HG03439 (cell line): ENCODE measurements around the gene ANTXR2.
A peak's percentile ranks its signal among the peaks of the same experiment; 100 is the strongest.
"Not testable (repeated sequence)": the region's sequence is repeated elsewhere in the genome, so short reads cannot be mapped to it uniquely, and the experiment has no call there.

ENCODE experiments used
- ATAC-seq: cut with Tn5 transposase; IDR thresholded peaks from one replicate; pipeline ENCODE4 v1.9.1; 2021; ENCODE audit warnings: mild to moderate bottlenecking, moderate library complexity; ENCODE audit not compliant: unreplicated experiment

ANTXR2 gene

DNA sequence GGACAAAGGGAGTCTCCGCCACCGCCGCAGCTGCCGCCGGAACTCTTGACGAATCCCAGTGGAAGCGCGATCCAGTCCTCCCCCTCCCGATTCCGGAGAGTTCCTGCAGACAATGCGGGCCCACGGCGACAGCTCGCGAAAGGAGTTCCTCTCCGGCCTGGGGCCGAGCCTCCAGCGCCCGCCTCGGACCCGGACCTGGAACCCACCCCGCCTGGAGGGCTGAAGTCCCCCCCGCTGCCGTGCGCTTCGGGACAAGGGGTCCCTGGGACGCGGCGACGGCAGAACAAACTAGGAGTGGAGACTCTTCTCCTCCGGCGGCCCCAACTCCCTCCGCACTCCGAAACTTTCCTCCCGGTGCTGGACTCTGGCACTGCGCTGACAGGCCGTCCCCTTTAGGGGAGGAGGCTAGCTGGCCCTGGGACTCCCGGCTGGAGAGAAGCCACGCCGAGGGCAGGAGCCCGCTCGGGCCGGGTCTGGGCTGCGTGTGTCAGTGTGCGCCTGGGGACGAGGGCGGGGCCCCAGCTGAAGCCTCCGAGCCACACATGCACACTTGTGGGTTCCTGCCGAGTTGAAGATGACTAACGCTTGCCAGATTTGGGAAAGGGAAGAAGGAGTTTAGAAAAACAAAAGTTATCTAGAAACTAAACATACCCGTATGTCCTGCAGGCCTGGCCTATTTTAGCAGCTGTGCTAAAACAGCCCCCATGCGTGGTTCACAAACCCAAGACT, at the start of gene ANTXR2:
Gene ANTXR2 (minus strand): TSS at position 486 of the 729 bp plus-strand sequence. CDS start 669 bp downstream, outside the sequence.
- ATAC-seq: peak; percentile 69

DNA sequence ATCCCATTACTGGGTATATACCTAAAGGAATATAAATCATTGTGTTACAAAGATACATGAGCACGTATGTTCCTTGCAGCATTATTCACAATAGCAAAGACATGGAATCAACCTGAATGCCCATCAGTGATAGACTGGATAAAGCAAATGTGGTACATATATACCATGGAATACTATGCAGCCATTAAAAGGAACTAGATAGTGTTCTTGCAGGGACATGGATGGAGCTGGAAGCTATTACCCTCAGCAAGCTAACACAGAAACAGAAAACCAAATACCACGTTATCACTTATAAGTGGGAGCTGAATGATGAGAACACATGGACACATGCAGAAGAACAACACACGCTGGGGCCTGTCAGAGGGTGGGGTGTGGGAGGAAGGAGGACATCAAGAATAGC, 48.8 kb upstream of the ANTXR2 start:
- not testable (repeated sequence) for ATAC-seq

DNA sequence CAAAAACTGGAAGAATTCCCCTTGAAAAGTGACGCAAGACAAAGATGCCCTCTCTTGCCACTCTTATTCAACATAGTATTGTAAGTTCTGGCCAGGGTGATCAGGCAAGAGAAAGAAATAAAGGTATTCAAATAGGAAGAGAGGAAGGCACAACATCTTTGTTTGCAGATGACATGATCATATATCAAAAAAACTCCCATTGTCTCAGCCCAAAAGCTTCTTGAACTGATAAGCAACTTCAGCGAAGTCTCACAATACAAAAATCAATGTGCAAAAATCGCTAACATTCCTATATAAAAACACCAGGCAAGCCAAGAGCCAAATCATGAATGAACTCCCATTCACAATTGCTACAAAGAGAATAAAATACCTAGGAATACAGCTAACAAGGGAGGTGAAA, 46.6 kb upstream of the ANTXR2 start:
- ATAC-seq: not testable (repeated sequence)

DNA sequence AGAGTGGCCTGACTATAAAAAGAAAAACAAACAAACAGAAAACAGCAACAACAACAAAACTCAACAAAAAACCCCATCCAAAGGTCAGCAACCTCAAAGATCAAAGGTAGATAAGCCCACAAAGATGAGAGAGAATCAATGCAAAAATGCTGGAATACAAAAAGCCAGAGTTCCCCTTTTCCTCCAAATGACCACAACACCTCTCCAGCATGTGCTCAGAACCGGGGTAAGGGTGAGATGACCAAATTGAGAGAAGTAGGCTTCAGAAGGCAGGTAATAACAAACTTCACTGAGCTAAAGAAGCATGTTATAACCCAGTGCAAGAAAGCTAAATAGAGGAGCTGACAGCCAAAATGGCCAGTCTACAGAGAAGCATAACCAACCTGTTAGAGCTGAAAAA, 43.5 kb upstream of the ANTXR2 start:
- no peak for ATAC-seq

DNA sequence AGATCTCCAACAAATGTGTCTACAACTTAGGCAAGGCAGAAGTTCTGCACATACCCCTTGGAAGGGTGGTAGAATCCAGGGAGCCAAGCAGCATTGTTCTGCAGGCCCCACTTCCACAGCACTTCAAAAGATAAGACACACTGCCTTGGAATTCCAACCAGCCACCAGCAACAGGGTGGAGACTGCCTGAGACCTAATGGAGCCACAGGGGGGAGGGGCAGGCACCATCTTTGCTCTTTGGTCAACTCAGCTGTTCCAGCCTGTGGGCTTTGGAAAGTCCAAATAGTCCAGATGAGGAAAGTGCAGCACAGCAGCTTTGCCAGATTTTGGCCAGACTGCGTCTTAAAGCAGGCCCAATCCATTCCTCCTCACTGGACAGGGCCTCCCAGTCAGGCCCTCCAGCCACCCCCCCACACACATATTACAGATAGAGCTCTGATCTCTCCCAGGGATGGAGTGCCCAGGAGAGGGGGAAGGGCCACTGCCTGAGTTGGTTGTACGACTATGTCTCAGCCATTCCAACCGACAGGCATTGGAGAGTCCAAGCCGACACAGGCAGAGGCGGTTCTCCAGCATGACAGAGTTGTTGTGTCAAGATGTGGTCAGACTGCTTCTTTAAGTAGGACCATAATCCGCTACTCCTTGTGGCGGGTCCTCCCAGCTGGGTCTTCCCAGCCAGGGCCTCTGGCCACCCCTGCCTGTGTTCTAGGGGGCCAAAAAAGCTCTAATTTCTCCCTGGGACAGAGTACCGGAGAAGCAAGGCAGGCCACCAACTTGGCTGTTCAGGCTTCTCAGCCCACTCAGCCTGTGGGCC, 42.5 kb upstream of the ANTXR2 start:
- ATAC-seq: no peak

DNA sequence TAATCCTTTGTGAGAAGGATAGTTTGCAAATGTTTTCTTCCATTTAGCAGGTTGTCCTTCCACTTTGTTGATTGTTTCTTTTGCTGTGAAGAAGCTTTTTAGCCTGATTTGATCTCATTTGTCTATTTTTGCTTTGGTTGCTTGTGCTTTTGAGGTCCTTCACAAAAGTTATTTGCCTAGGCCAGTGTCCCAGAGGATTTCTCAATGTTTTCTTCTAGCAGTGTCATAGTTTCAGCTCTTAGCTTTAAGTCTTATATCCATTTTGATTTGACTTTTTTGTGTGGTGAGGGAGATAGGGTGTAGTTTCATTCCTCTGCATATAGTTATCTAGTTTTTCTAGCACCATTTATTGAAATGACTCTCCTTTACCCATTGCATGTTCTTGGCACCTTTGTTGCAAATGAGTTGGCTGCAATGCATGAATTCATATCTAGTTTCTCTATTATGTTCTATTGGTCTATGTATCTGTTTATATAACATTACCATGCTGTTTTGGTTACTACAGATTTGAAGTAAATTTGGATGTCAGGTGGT, 41.8 kb upstream of the ANTXR2 start:
- ATAC-seq: no peak

DNA sequence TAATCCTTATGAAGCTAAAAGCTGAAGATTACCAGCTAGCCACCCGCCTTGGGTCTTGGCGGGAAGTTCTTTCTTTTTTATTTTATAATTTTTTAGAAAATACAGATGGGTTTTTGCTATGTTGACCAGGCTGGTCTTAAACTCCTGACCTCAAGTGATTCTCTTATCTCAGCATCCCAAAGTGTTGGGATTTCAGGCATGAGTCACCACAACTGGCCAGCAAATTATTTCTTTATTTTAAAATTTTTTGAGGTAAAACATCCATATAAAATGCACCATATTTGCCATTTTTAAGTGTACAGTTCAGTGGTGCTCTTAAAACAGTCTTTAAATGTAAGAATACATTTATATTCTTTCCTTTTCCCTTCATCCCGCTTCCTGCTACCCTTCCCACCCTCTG, 40.6 kb upstream of the ANTXR2 start:
- no peak for ATAC-seq

DNA sequence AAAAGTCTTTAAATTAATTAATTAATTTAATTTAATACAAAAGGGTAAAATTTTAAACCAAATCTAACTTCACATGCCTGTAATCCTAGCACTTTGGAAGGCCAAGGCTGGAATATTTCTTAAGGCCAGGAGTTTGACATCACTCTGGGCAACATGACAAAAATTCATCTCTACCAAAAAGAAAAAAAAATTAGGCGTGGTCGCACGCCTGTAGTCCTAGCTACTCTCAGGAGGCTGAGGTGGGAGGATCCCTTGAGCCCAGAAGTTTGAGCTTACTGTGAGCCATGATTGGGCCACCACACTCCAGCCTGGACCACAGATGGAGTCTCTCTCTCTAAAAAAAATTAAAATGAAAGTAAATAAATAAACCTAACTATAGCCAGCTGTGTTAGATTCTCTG, 39.2 kb upstream of the ANTXR2 start:
- no peak for ATAC-seq

DNA sequence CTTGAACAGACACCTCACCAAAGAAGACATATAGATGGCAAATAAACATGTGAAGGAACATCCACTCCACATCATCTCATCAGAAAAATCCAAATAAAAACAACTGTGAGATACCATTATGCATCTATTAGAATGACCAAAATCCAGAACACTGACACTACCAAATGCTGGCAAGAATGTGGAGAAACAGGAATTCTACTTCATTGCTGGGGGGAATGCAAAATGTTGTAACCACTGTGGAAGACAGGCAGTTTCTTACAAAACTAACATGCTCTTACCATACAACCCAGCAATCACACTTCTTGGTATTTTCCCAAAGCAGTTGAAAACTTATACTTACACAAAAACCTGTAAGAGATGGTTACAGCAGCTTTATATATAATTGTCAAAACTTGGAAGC, 38.2 kb upstream of the ANTXR2 start:
- ATAC-seq: no peak

DNA sequence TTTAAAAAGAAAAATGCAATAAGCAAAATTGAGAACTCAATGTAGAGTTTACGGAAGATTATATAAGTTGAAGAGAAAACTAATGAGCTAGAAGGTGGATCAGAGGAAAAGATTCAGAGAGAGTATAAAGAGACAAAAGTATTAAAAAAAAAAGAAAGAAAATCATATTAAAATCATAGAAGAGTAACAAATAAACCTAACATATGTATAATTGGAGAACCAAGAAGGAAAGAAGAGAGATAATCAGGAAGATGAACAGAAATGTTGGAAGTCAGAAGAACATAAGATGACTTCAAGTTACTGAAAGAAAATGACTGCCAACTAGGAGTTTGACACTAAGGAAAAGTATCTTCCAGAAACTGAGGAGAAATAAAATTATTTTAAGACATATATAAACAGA, 34.3 kb upstream of the ANTXR2 start:
- no peak for ATAC-seq

DNA sequence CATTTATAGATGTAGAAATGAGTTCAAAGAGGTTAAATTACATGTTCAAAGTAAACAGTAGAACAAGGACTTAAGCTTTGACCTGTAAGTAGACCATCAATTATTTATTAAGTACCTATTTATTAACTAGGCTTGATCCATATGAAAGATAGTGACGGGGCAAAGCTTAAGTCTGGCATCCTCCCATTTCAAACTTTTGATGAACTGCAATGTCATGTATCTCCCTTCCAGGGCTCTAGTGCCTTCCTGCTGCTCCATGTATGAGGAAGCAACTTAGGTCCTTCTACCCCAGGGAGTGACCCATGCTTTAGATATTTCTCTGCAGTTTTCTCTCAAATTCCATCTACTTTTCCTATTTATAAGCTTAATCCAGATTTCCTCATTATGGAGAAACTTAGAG, 31.9 kb upstream of the ANTXR2 start:
- no peak for ATAC-seq

DNA sequence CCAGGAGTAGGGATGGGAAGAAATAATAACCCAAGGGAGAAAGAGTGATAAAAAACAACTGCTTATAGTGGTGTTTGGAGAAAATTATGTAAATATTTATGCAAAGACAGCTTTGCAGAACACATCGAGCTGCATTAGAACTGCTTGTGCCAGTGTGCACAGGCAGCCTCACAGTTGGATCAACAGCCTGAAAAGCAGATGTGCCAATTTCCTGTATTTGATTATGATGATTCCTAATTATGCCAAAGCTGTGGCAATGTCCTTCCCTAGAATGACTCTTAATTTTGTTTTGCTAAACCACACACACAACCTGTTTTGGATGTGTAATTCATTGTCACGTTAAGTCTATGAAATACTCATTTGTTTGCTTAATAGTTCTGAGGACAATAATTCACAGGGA, 30.6 kb upstream of the ANTXR2 start:
- ATAC-seq: no peak

DNA sequence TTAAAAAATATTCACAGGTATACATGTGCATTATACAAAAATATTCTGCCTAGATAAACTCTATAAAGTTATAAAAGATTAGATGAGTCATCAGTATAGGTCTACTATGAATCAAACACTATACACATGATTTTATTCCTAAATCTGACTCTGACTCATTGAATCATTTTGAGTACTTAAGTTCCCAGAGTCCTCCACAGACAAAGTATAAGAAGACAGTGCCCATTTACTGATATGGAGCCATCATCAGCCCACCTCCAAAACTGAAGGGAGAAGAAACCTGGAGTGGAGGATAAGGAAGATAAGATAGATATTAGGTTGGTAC, 28.7 kb upstream of the ANTXR2 start:
- no peak for ATAC-seq

DNA sequence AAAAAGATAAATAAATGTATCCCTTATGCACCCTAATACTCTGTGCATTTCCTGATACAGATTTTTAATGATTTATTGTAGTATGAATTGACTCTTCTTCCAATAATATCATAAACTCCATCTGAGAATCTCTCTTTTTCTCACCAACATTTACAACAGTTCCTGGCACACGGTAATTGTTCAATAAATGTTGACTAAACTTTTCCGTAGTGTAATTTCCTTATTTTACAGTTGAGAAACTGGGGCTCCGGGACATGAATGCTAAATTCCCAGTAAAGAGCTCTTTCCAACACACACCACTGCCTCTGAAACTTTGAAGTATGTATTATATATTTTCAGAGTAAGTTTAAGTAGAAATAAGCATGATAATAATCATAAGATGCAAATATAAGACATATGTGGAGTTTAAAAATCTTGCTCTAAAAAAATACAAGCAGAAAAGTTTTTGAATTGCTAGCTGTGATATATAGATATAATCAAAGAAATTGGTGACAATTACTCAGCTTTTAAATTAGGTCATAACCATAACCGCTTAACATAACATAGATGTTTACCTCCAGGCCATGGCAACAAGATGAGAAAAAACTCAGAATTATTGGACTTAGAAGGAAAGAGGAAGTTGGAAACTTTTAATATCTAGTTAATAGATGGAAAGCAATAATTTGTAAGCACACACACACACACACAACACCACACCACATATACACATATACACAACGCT, 28.2 kb upstream of the ANTXR2 start:
- no peak for ATAC-seq

DNA sequence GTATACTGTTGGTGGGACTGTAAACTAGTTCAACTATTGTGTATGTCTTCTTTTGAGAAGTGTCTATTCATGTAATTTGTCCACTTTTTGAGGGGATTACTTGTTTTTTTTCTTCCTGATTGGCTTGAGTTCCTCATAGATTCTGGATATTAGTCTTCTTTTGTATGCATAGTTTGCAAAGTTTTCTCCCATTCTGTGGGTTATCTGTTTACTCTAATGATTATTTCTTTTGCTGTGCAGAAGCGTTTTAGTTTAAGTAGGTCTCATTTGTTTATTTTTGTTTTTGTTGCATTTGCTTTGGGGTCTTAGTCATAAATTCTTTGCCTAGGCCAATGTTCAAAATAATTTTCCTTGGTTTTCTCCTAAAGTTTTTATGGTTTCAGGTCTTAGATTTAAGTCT, 26.6 kb upstream of the ANTXR2 start:
- ATAC-seq: no peak

DNA sequence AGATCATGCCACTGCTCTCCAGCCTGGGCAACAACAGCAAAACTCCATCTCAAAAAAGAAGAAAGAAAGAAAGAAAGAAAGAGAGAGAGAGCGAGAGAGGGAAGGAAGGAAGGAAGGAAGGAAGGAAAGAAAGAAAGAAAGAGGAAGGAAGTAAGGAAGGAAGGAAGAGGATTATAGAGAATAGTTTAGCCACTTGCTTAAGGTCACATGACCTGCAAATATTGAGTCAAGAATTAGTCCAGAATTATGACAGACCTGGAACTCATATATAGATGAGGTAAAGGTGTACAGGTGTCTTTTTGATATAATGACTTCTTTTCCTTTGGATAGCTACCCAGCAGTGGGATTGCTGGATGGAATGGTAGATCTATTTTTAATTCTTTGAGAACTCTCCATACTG, 25.6 kb upstream of the ANTXR2 start:
- no peak for ATAC-seq

DNA sequence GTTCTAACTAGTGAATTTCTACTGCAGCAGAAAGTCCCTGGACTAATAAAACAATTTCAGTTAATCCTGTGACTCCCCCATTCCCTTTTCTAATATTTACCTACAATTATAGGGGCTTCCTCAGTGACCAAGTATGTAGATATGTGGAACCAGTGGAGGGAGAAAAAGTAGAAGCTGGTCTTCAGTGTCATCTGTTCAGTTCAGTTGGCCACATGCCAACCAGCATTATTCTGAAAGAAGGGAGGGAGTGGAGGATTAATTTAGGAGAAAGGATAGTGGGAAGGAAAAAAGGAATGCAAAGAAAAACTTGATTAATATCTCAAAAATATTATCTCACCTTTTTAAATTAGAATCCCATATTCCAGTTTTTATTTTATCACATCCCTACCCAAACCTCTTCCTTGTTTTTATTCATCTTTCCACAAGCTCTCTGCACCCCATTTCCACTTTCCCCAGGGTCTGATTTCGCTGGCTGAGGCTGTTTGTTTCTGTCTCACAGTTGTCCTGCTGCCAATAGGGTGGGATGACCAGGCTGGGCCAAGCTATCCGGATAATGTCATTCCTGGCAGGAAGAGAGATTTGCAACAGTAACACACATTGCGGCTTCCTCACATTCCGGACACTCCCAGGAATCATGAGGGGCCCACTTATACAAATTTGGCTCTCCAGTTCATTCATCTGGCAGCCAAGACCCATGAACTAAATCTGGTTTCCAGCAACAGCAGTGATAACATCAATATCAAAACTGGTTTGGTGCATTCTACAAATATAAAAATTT, 24.6 kb upstream of the ANTXR2 start:
- no peak for ATAC-seq

DNA sequence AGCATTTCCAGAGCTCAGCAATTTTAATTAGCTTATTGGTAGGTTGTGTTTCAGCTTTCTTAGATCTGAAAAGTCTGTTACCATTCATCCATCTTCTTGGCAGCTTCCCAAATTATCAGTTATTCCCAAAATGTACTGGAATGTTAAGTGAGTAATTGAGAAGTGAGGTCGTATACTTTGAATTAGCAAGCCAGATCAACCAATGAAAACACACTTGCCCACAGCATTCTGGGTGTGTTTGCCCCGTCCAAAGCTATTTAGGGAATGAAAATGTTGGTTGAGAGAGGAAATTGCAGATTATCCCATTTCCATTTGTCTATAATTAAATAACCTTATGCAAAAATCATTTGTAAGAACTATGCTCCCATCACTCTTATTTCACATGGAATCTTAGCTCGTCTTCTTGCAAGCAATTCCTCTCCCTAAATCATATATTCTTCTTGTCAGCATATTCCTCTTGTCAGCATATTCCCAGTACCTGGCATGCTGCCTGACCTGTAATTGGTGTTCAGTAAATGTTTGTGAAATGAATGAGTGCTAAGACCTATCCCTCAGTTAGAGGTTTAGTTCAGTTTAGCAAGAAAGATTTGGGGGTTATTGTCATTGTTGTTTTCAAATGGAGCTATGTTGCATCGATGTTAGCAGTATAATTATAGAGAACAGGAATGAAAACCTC, 23.3 kb upstream of the ANTXR2 start:
- ATAC-seq: no peak

DNA sequence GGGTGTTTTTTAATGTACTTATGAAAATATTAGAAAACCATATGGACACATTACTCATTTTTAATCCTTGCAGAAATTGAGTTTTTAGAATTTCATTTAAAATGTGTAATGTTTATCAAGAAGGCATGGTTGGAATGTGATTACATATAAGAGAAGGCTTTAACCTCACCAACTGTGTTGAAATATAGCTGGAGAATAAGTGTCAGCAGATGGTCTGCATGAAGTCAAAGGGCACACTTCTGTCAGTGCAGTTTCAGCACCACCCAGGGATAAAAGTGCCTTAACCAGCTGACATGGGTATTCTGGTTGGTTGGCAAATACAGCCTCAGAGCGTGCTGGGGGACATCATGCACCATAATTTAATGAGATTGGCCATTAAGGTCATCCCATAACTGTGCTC, 21.2 kb upstream of the ANTXR2 start:
- no peak for ATAC-seq

DNA sequence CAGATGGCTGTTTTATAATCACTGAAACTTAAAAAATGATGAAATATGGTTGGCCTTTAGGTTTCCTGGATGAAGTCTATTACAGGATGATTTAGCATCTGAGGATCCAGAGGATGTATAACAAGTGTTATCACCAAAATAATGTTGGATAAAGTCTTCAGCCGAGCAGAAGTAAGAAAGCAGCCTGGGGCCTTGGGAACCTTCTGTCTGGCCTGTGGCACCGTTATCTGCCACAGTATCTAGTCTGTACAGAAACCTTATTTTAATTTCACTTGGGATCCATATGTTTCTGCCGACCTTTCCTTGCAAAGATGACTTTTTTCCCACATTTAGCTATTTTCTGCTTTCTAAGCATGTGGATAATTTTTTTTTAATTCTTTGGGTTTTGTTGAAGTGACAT, 20.5 kb upstream of the ANTXR2 start:
- ATAC-seq: no peak
